Activated CD8-positive, alpha-beta T cell treated with anti-CD3 and anti-CD28 coated beads, Interleukin-2, amount 10 ng/mL, durations not matched to agents 7 days and 5 days (primary cell): Measurements from ENCODE around the gene SEM1. TPM values are rescaled to one million over a fixed set of nuclear protein-coding genes. Genes with fewer than 3 reads are reported as not detected.
"Not testable (repeated sequence)": the region's sequence is repeated elsewhere in the genome, so short reads cannot be mapped to it uniquely, and the experiment has no call there.

Experiments used
- ATAC-seq: fragments of 150-1000 bp; cut with Tn5 transposase; one replicate; pipeline ENCODE4 v1.10.0; 2021; ENCODE audit warnings: moderate library complexity
- CTCF ChIA-PET: fragments of 350-600 bp; sonication (Branson Sonifier 250); formaldehyde crosslinking; loops from one replicate; lab custom pipeline; 2021; ENCODE audit warnings: antibody characterized with exemption; lab: Charles Lee
- POLR2A ChIA-PET: fragments of 350-600 bp; sonication (Branson Sonifier 250); formaldehyde crosslinking; loops from one replicate; lab custom pipeline; 2021; ENCODE audit warnings: antibody characterized with exemption; lab: Charles Lee
- DNase-seq: peaks from one replicate; pipeline ENCODE4 v3.0.0-alpha.2; 2020
- H3K27ac Mint-ChIP-seq: one replicate; pipeline ENCODE4 v1.8.0; 2021; ENCODE audit warnings: mild to moderate bottlenecking, mixed read lengths
- H3K27me3 Mint-ChIP-seq: one replicate; pipeline ENCODE4 v1.8.0; 2021; ENCODE audit warnings: low read depth, mixed read lengths
- H3K36me3 Mint-ChIP-seq: one replicate; pipeline ENCODE4 v1.8.0; 2021; ENCODE audit warnings: low read depth, mixed read lengths
- H3K4me1 Mint-ChIP-seq: one replicate; pipeline ENCODE4 v1.8.0; 2021; ENCODE audit warnings: low read depth, mixed read lengths
- H3K4me3 Mint-ChIP-seq: one replicate; pipeline ENCODE4 v1.8.0; 2021; ENCODE audit warnings: mild to moderate bottlenecking, mixed read lengths
- H3K9me3 Mint-ChIP-seq: one replicate; pipeline ENCODE4 v1.8.0; 2022; ENCODE audit warnings: mixed read lengths; ENCODE audit not compliant: insufficient read depth
- total RNA-seq, 2 experiments: library from RNA; stranded (reverse); gene quantifications; one replicate each; pipeline ENCODE4 v1.2.3, GENCODE V29; 2021

Gene SEM1
- total RNA-seq, 2 experiments from 2014 or later: 41.5 to 52.1 TPM

- no peak for DNase-seq
- Mint-ChIP-seq H3K4me1 (no peaks in the 10 kb centered on the region), H3K27ac (no peak overlapping the region), H3K9me3 (no peaks in the 10 kb centered on the region), H3K4me3 (no peak overlapping the region), H3K36me3 (peaks cover 6% of the 10 kb centered on the region), H3K27me3 (no peaks in the 10 kb centered on the region)
- CTCF ChIA-PET: no interaction called here
- ATAC-seq: no peak
- POLR2A ChIA-PET: no interaction called here
Observed at GRCh38 chr7:96674565-96674964, 35.1 kb downstream of the SEM1 start.

GRCh38 chr7:96671854-96672253 lies 37.8 kb downstream of the SEM1 start:
- Mint-ChIP-seq H3K36me3 (peaks cover 6% of the 10 kb centered on the region), H3K27ac (no peak overlapping the region), H3K27me3 (no peaks in the 10 kb centered on the region), H3K4me3 (no peak overlapping the region), H3K4me1 (no peaks in the 10 kb centered on the region), H3K9me3 (no peaks in the 10 kb centered on the region)
- DNase-seq (no peak), ATAC-seq (no peak)
- CTCF ChIA-PET: no interaction called here
- POLR2A ChIA-PET: no interaction called here

- DNase-seq (no peak), ATAC-seq (no peak)
- Mint-ChIP-seq H3K9me3 (no peaks in the 10 kb centered on the region), H3K36me3 (peaks cover 10% of the 10 kb centered on the region), H3K4me3 (no peak overlapping the region), H3K4me1 (no peaks in the 10 kb centered on the region), H3K27ac (no peak overlapping the region), H3K27me3 (no peaks in the 10 kb centered on the region)
- CTCF ChIA-PET: no interaction called here
- POLR2A ChIA-PET: no interaction called here
Observed at GRCh38 chr7:96670338-96671289, 39.0 kb downstream of the SEM1 start.

- ChIA-PET POLR2A (no interaction called here), CTCF (interaction anchor here (0.8 kb wide), 1 partner anchor 47 kb away, joined by 3 read pairs; no protein-coding TSS in a partner anchor)
- Mint-ChIP-seq H3K4me1 (no peaks in the 10 kb centered on the region), H3K27ac (no peak overlapping the region), H3K4me3 (no peak overlapping the region), H3K27me3 (no peaks in the 10 kb centered on the region), H3K9me3 (no peaks in the 10 kb centered on the region), H3K36me3 (peaks cover 10% of the 10 kb centered on the region)
- DNase-seq (no peak), ATAC-seq (no peak)
Observed at GRCh38 chr7:96669812-96670211, 39.8 kb downstream of the SEM1 start.

- ChIA-PET POLR2A (no interaction called here), CTCF (no interaction called here)
- no peaks in the 10 kb centered on the region for H3K27me3 Mint-ChIP-seq
- no peaks in the 10 kb centered on the region for H3K9me3 Mint-ChIP-seq
- DNase-seq (no peak), ATAC-seq (no peak)
- peaks cover 17% of the 10 kb centered on the region for H3K4me1 Mint-ChIP-seq
- H3K36me3 Mint-ChIP-seq: peaks cover 7% of the 10 kb centered on the region
- no peak overlapping the region for H3K4me3 Mint-ChIP-seq
- no peak overlapping the region for H3K27ac Mint-ChIP-seq
Observed at GRCh38 chr7:96667026-96667425, 42.6 kb downstream of the SEM1 start.

- Mint-ChIP-seq H3K27ac (no peak overlapping the region), H3K36me3 (peaks cover 7% of the 10 kb centered on the region), H3K4me1 (peaks cover 17% of the 10 kb centered on the region), H3K9me3 (no peaks in the 10 kb centered on the region), H3K27me3 (no peaks in the 10 kb centered on the region), H3K4me3 (no peak overlapping the region)
- no peak for DNase-seq
- ChIA-PET CTCF (no interaction called here), POLR2A (no interaction called here)
- ATAC-seq: no peak
Observed at GRCh38 chr7:96665689-96666088, 44.0 kb downstream of the SEM1 start.

- ChIA-PET CTCF (no interaction called here), POLR2A (no interaction called here)
- DNase-seq (no peak), ATAC-seq (no peak)
- H3K4me3 Mint-ChIP-seq: no peak overlapping the region
- no peak overlapping the region for H3K27ac Mint-ChIP-seq
- H3K9me3 Mint-ChIP-seq: no peaks in the 10 kb centered on the region
- H3K36me3 Mint-ChIP-seq: peaks cover 4% of the 10 kb centered on the region
- H3K27me3 Mint-ChIP-seq: no peaks in the 10 kb centered on the region
- H3K4me1 Mint-ChIP-seq: peaks cover 17% of the 10 kb centered on the region
Observed at GRCh38 chr7:96664793-96665192, 44.9 kb downstream of the SEM1 start.

- no peaks in the 10 kb centered on the region for H3K9me3 Mint-ChIP-seq
- H3K4me3 Mint-ChIP-seq: no peak overlapping the region
- no peak overlapping the region for H3K27ac Mint-ChIP-seq
- ATAC-seq (no peak), DNase-seq (no peak)
- H3K36me3 Mint-ChIP-seq: peaks cover 4% of the 10 kb centered on the region
- ChIA-PET POLR2A (no interaction called here), CTCF (no interaction called here)
- H3K4me1 Mint-ChIP-seq: peaks cover 17% of the 10 kb centered on the region
- no peaks in the 10 kb centered on the region for H3K27me3 Mint-ChIP-seq
Observed at GRCh38 chr7:96663871-96664445, 45.7 kb downstream of the SEM1 start.

- ATAC-seq (no peak), DNase-seq (peak; percentile 21)
- no peak overlapping the region for H3K4me3 Mint-ChIP-seq
- H3K36me3 Mint-ChIP-seq: peaks cover 4% of the 10 kb centered on the region
- peaks cover 19% of the 10 kb centered on the region for H3K4me1 Mint-ChIP-seq
- no peak overlapping the region for H3K27ac Mint-ChIP-seq
- POLR2A ChIA-PET: no interaction called here
- CTCF ChIA-PET: no interaction called here
- H3K27me3 Mint-ChIP-seq: no peaks in the 10 kb centered on the region
- H3K9me3 Mint-ChIP-seq: no peaks in the 10 kb centered on the region
Observed at GRCh38 chr7:96663457-96663856, 46.2 kb downstream of the SEM1 start.

GRCh38 chr7:96662151-96662550 lies 47.5 kb downstream of the SEM1 start:
- H3K27ac Mint-ChIP-seq, ATAC-seq, POLR2A ChIA-PET, DNase-seq, H3K27me3 Mint-ChIP-seq, CTCF ChIA-PET, H3K9me3 Mint-ChIP-seq, H3K4me3 Mint-ChIP-seq, H3K36me3 Mint-ChIP-seq: not testable (repeated sequence)
- peaks cover 19% of the 10 kb centered on the region for H3K4me1 Mint-ChIP-seq

- ChIA-PET CTCF (no interaction called here), POLR2A (no interaction called here)
- Mint-ChIP-seq H3K27me3 (no peaks in the 10 kb centered on the region), H3K9me3 (no peaks in the 10 kb centered on the region), H3K27ac (no peak overlapping the region), H3K36me3 (no peaks in the 10 kb centered on the region), H3K4me3 (no peak overlapping the region), H3K4me1 (peaks cover 5% of the 10 kb centered on the region)
- ATAC-seq (no peak), DNase-seq (no peak)
Observed at GRCh38 chr7:96658022-96658412, 51.6 kb downstream of the SEM1 start.

- DNase-seq (no peak), ATAC-seq (no peak)
- Mint-ChIP-seq H3K4me1 (peaks cover 3% of the 10 kb centered on the region), H3K4me3 (no peak overlapping the region), H3K36me3 (no peaks in the 10 kb centered on the region), H3K9me3 (no peaks in the 10 kb centered on the region), H3K27ac (no peak overlapping the region), H3K27me3 (no peaks in the 10 kb centered on the region)
- ChIA-PET CTCF (no interaction called here), POLR2A (no interaction called here)
Observed at GRCh38 chr7:96657347-96658021, 52.2 kb downstream of the SEM1 start.
